PC-3 (cell line): Measurements from ENCODE around the gene SESTD1. TPM values are rescaled to one million over a fixed set of nuclear protein-coding genes. Genes with fewer than 3 reads are reported as not detected.

Experiments used
- ATAC-seq: fragments of 200-7000 bp; cut with Tn5 transposase; 2 replicates; pipeline ENCODE4 v1.9.1; 2020; ENCODE audit warnings: mild to moderate bottlenecking, moderate library complexity
- BruUV-seq: library from RNA; stranded (reverse); fragments of 400-500 nt; replicated peaks from 2 replicates; lab custom pipeline; 2021; lab: Mats Ljungman, UMichigan
- CTCF ChIA-PET: fragments of 300-600 bp; sonication (Branson Sonifier 250); formaldehyde crosslinking; loops from one replicate; lab custom pipeline; 2022; ENCODE audit warnings: antibody characterized with exemption; lab: Charles Lee
- POLR2A ChIA-PET: fragments of 300-600 bp; sonication (Branson Sonifier 250); formaldehyde crosslinking; loops from one replicate; lab custom pipeline; 2022; ENCODE audit warnings: antibody characterized with exemption; ENCODE audit not compliant: unreplicated experiment; lab: Charles Lee
- DNase-seq: peaks from one replicate; pipeline ENCODE4 v3.0.0-alpha.2; 2015
- H2AFZ ChIP-seq: fragments of 300-600 bp; sonication (generic); 2 replicates; pipeline ENCODE4 v1.6.0; 2016; ENCODE audit warnings: antibody characterized with exemption, low read length
- H3F3A ChIP-seq: fragments of 300-600 bp; sonication (generic); one replicate; pipeline ENCODE4 v1.6.0; 2017; ENCODE audit warnings: antibody characterized with exemption, low read length, control low read depth, mild to moderate bottlenecking; ENCODE audit not compliant: unreplicated experiment
- H3K27ac ChIP-seq: fragments of 300-600 bp; sonication (generic); 2 replicates; pipeline ENCODE4 v1.5.1; 2016; ENCODE audit warnings: mild to moderate bottlenecking, low read length
- H3K27me3 ChIP-seq: fragments of 300-600 bp; sonication (generic); 2 replicates; pipeline ENCODE4 v1.6.1; 2016; ENCODE audit warnings: low read length, mixed read lengths
- H3K36me3 ChIP-seq: fragments of 300-600 bp; sonication (generic); 2 replicates; pipeline ENCODE4 v1.6.1; 2016; ENCODE audit warnings: low read depth, mixed run types, low read length, mixed read lengths
- H3K4me1 ChIP-seq: fragments of 300-600 bp; sonication (generic); 2 replicates; pipeline ENCODE4 v1.5.1; 2016; ENCODE audit warnings: low read length; ENCODE audit not compliant: insufficient read depth
- H3K4me2 ChIP-seq: fragments of 300-600 bp; sonication (generic); 2 replicates; pipeline ENCODE4 v1.6.0; 2016; ENCODE audit warnings: low read length
- H3K4me3 ChIP-seq: fragments of 300-600 bp; sonication (generic); 2 replicates; pipeline ENCODE4 v1.5.1; 2016; ENCODE audit warnings: mild to moderate bottlenecking, low read length, mixed read lengths
- H3K79me2 ChIP-seq: fragments of 300-600 bp; sonication (generic); 2 replicates; pipeline ENCODE4 v1.6.1; 2017; ENCODE audit warnings: low read length, mixed read lengths
- H3K9ac ChIP-seq: fragments of 300-600 bp; sonication (generic); 2 replicates; pipeline ENCODE4 v1.6.0; 2016; ENCODE audit warnings: mild to moderate bottlenecking, low read length
- H3K9me2 ChIP-seq: fragments of 300-600 bp; sonication (generic); replicated peaks from 2 replicates; pipeline ENCODE4 v1.6.1; 2016; ENCODE audit warnings: mixed run types, low read length, mixed read lengths
- H3K9me3 ChIP-seq: fragments of 300-600 bp; sonication (generic); 2 replicates; pipeline ENCODE4 v1.6.1; 2016; ENCODE audit warnings: low read length, mixed read lengths
- H4K20me1 ChIP-seq: fragments of 300-600 bp; sonication (generic); 2 replicates; pipeline ENCODE4 v1.6.1; 2016; ENCODE audit warnings: low read length, mixed read lengths
- EZH2 ChIP-seq: fragments of 300-600 bp; sonication (generic); IDR thresholded peaks from one replicate; pipeline ENCODE4 v1.6.1; 2017; ENCODE audit warnings: antibody characterized with exemption, mild to moderate bottlenecking, low read length; ENCODE audit not compliant: unreplicated experiment
- EZH2phosphoT487 ChIP-seq: fragments of 300-600 bp; sonication (generic); IDR thresholded peaks from 2 replicates; pipeline ENCODE4 v1.6.1; 2018; ENCODE audit warnings: mild to moderate bottlenecking, antibody characterized with exemption, low read length, borderline replicate concordance
- intact Hi-C: fragments of 100-400 bp; cut with micrococcal nuclease; formaldehyde crosslinking; loops from 2 replicates; pipeline ENCODE4 v1.9.0; 2023
- total RNA-seq: library from RNA; depleted of rRNA; stranded (reverse); fragments of >200 nt; gene quantifications from 2 replicates; pipeline ENCODE4 v1.2.3, GENCODE V29; 2014
- TF ChIP-seq, protein P1 (sequence below): fragments of 300-600 bp; sonication (generic); conservative IDR thresholded peaks from 2 replicates; pipeline ENCODE4 v1.5.1; 2017; ENCODE audit warnings: antibody characterized with exemption, low read depth, mild to moderate bottlenecking, low read length

SESTD1 gene
- total RNA-seq, 1 experiment from 2014 or later: 12.2 TPM

DNA sequence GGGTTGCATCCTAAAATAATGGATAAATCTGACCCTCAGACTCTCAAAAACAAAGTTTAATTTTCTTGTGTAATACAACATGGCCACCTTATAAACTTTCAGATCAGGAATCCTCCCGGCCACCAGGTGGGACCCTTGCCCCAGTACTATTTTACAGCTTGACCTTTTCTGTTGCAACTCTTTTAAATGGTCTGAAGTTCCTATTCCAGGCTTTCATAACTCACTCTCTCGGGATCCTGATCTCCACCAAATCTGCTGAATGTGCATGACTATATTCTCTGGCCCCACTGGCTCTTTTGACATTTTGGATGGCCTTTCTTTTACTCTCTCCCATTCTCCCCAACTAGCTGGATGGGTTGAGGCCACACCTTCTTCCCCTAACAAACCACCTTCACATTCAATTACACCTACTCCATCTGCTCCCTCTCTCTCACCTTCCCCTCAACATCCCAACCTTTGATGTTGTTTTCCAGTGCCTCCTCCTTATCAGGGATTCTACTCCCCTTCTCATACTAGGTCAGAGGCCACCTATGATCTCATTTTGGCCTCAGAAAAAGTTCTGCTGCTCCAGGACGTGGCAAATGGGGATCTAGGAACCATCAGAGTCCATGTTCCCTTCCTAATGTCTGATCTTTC lies 70.8 kb downstream of the SESTD1 start:
- intact Hi-C loops: no loop called here
- no peak for ATAC-seq
- BruUV-seq: no TSS peak

DNA sequence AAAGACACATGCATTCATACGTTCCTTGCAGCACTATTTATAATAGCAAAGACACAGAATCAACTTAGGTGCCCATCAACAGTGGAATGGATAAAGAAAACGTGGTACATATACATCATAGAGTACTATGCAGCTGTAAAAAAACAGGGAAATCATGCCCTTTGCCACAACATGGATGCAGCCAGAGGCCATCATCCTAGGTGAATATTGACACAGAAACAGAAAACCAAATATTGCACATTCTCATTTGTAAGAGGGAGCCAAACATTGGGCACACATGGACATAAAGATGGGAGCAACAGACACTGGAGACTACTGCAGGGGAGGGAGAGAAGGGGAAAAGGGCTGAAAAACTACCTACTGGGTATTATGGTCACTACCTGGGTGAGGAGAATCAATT lies 73.5 kb downstream of the SESTD1 start:
- Histone ChIP-seq H3K4me3 (no peak overlapping the region), H3K9me3 (no peaks in the 10 kb centered on the region), H3K36me3 (peaks cover 3% of the 10 kb centered on the region; the same call in 1 of the 2 replicates), H3K27me3 (no peaks in the 10 kb centered on the region), H4K20me1 (no peaks in the 10 kb centered on the region), H3K9me2 (no peaks in the 10 kb centered on the region), H3F3A (no peaks in the 10 kb centered on the region), H3K79me2 (peaks cover 36% of the 10 kb centered on the region), H3K9ac (no peak overlapping the region), H3K4me1 (no peaks in the 10 kb centered on the region), H2AFZ (no peak overlapping the region), H3K4me2 (no peak overlapping the region), H3K27ac (no peak overlapping the region)
- ATAC-seq (no peak), DNase-seq (peak; percentile 0)
- intact Hi-C loops: no loop called here
- no peak for TF ChIP-seq EZH2phosphoT487
- TF ChIP-seq, protein P1, sequence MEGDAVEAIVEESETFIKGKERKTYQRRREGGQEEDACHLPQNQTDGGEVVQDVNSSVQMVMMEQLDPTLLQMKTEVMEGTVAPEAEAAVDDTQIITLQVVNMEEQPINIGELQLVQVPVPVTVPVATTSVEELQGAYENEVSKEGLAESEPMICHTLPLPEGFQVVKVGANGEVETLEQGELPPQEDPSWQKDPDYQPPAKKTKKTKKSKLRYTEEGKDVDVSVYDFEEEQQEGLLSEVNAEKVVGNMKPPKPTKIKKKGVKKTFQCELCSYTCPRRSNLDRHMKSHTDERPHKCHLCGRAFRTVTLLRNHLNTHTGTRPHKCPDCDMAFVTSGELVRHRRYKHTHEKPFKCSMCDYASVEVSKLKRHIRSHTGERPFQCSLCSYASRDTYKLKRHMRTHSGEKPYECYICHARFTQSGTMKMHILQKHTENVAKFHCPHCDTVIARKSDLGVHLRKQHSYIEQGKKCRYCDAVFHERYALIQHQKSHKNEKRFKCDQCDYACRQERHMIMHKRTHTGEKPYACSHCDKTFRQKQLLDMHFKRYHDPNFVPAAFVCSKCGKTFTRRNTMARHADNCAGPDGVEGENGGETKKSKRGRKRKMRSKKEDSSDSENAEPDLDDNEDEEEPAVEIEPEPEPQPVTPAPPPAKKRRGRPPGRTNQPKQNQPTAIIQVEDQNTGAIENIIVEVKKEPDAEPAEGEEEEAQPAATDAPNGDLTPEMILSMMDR: no peak
- TF ChIP-seq EZH2: no peak
- CTCF ChIA-PET: no interaction called here
- POLR2A ChIA-PET: no interaction called here
- no TSS peak for BruUV-seq

More for the DNA sequence above, 70.8 kb downstream of the SESTD1 start:
- peaks cover 3% of the 10 kb centered on the region; the same call in 1 of the 2 replicates for H3K36me3 ChIP-seq
- TF ChIP-seq EZH2: no peak
- TF ChIP-seq, protein P1: peak; percentile 39
- TF ChIP-seq EZH2phosphoT487: no peak
- H3F3A ChIP-seq: no peaks in the 10 kb centered on the region
- H3K9me2 ChIP-seq: no peaks in the 10 kb centered on the region
- H4K20me1 ChIP-seq: no peaks in the 10 kb centered on the region
- POLR2A ChIA-PET: no interaction called here
- no peak overlapping the region for H3K4me2 ChIP-seq
- H3K9ac ChIP-seq: no peak overlapping the region
- CTCF ChIA-PET: no interaction called here
- H3K4me3 ChIP-seq: no peak overlapping the region
- H3K27ac ChIP-seq: no peak overlapping the region
- no peaks in the 10 kb centered on the region for H3K27me3 ChIP-seq
- H3K4me1 ChIP-seq: no peaks in the 10 kb centered on the region
- no peak for DNase-seq
- H3K9me3 ChIP-seq: no peaks in the 10 kb centered on the region
- H3K79me2 ChIP-seq: peaks cover 14% of the 10 kb centered on the region; the same call in 1 of the 2 replicates
- H2AFZ ChIP-seq: no peak overlapping the region

DNA sequence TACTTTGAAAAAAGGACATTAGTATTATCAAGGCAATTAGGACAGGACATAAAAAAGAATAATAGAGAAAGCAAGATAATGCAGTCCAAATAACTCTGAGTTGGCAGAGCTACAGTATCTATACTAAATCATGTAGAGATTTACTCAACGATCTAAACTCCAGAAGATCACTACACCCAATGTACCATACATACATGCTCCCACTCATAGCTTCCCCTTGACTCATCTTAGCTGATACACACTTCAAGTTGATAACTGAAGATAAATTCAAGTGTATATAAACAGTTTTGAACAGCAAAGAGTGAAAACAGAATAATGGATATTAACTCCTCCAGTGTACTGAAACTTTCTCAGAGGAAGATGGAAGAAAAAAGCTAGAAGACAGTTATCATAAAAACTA lies 78.5 kb downstream of the SESTD1 start:
- Histone ChIP-seq H3K9me3 (no peaks in the 10 kb centered on the region), H3K9me2 (no peaks in the 10 kb centered on the region), H3K27me3 (no peaks in the 10 kb centered on the region), H3K79me2 (peaks cover 23% of the 10 kb centered on the region), H3K9ac (no peak overlapping the region), H3K4me1 (no peaks in the 10 kb centered on the region), H3K27ac (no peak overlapping the region), H3K36me3 (peaks cover 3% of the 10 kb centered on the region; the same call in 1 of the 2 replicates), H4K20me1 (no peaks in the 10 kb centered on the region), H3F3A (no peaks in the 10 kb centered on the region), H3K4me3 (no peak overlapping the region), H2AFZ (no peak overlapping the region), H3K4me2 (no peak overlapping the region)
- TF ChIP-seq, protein P1: no peak
- TF ChIP-seq EZH2: no peak
- no peak for TF ChIP-seq EZH2phosphoT487
- ATAC-seq (no peak), DNase-seq (peak; percentile 1)
- intact Hi-C loops: no loop called here
- ChIA-PET POLR2A (no interaction called here), CTCF (no interaction called here)
- BruUV-seq: no TSS peak
